ACC112 (cell line): Measurements from ENCODE around the gene MIB1.
"Not testable (repeated sequence)": the region's sequence is repeated elsewhere in the genome, so short reads cannot be mapped to it uniquely, and the experiment has no call there.

Experiments used
- H2AFZ ChIP-seq: fragments of 200-600 bp; sonication (generic); one replicate; pipeline ENCODE4 v1.6.0; 2017; ENCODE audit warnings: antibody characterized with exemption, low read length; ENCODE audit not compliant: unreplicated experiment
- H3K27ac ChIP-seq: fragments of 200-600 bp; sonication (generic); 2 replicates; pipeline ENCODE4 v1.5.1; 2014; ENCODE audit warnings: low read depth, mild to moderate bottlenecking, antibody characterized with exemption, low read length, moderate library complexity
- H3K27me3 ChIP-seq: fragments of 200-600 bp; sonication (generic); 2 replicates; pipeline ENCODE4 v1.6.1; 2014; ENCODE audit warnings: mild to moderate bottlenecking, antibody characterized with exemption, low read length, moderate library complexity, mixed read lengths; ENCODE audit not compliant: insufficient read depth
- H3K36me3 ChIP-seq: fragments of 200-600 bp; sonication (generic); 2 replicates; pipeline ENCODE4 v1.6.1; 2016; ENCODE audit warnings: mild to moderate bottlenecking, antibody characterized with exemption, low read length, moderate library complexity, mixed read lengths; ENCODE audit not compliant: insufficient read depth
- H3K4me1 ChIP-seq: fragments of 200-600 bp; sonication (generic); one replicate; pipeline ENCODE4 v1.6.1; 2016; ENCODE audit warnings: low read length, mixed read lengths; ENCODE audit not compliant: insufficient read depth, unreplicated experiment, control insufficient read depth
- H3K4me3 ChIP-seq: fragments of 200-600 bp; sonication (generic); 2 replicates; pipeline ENCODE4 v1.5.1; 2014; ENCODE audit warnings: mild to moderate bottlenecking, low read depth, low read length
- H3K79me2 ChIP-seq: fragments of 200-600 bp; sonication (generic); one replicate; pipeline ENCODE4 v1.6.0; 2016; ENCODE audit warnings: low read length; ENCODE audit not compliant: control insufficient read depth, unreplicated experiment, insufficient read depth

MIB1 gene

GRCh38 chr18:21722687-21723086 is 17.9 kb upstream of the MIB1 start:
- no peaks in the 10 kb centered on the region for H3K27me3 ChIP-seq
- no peak overlapping the region for H3K27ac ChIP-seq
- no peaks in the 10 kb centered on the region for H3K79me2 ChIP-seq
- H3K4me3 ChIP-seq, result no peak overlapping the region
- no peaks in the 10 kb centered on the region for H3K36me3 ChIP-seq
- H2AFZ ChIP-seq, result no peak overlapping the region
- H3K4me1 ChIP-seq, result no peaks in the 10 kb centered on the region

- Histone ChIP-seq H3K27ac (no peak overlapping the region), H3K4me1 (no peaks in the 10 kb centered on the region), H3K36me3 (no peaks in the 10 kb centered on the region), H2AFZ (no peak overlapping the region), H3K4me3 (no peak overlapping the region), H3K79me2 (no peaks in the 10 kb centered on the region), H3K27me3 (no peaks in the 10 kb centered on the region)
Observed at GRCh38 chr18:21725201-21725600, 15.4 kb upstream of the MIB1 start.

- H3K4me1 ChIP-seq, result no peaks in the 10 kb centered on the region
- no peak overlapping the region for H2AFZ ChIP-seq
- no peaks in the 10 kb centered on the region for H3K36me3 ChIP-seq
- no peaks in the 10 kb centered on the region for H3K79me2 ChIP-seq
- no peak overlapping the region for H3K27ac ChIP-seq
- H3K27me3 ChIP-seq, result no peaks in the 10 kb centered on the region
- H3K4me3 ChIP-seq, result no peak overlapping the region
Observed at GRCh38 chr18:21727702-21728101, 12.9 kb upstream of the MIB1 start.

- Histone ChIP-seq H3K4me3 (no peak overlapping the region), H3K27ac (no peak overlapping the region), H3K36me3 (no peaks in the 10 kb centered on the region), H2AFZ (no peak overlapping the region), H3K4me1 (no peaks in the 10 kb centered on the region), H3K79me2 (no peaks in the 10 kb centered on the region), H3K27me3 (no peaks in the 10 kb centered on the region)
Observed at GRCh38 chr18:21733011-21733410, 7.6 kb upstream of the MIB1 start.

GRCh38 chr18:21735452-21736015 is 5.1 kb upstream of the MIB1 start:
- Histone ChIP-seq H3K27me3 (no peaks in the 10 kb centered on the region), H3K4me1 (peaks cover 4% of the 10 kb centered on the region), H3K79me2 (no peaks in the 10 kb centered on the region), H2AFZ (no peak overlapping the region), H3K4me3 (no peak overlapping the region), H3K36me3 (no peaks in the 10 kb centered on the region), H3K27ac (no peak overlapping the region)

GRCh38 chr18:21736926-21737325 is 3.7 kb upstream of the MIB1 start:
- not testable (repeated sequence) for H3K79me2 ChIP-seq, H3K4me1 ChIP-seq, H2AFZ ChIP-seq, H3K27me3 ChIP-seq, H3K36me3 ChIP-seq, H3K27ac ChIP-seq, H3K4me3 ChIP-seq

GRCh38 chr18:21739604-21740537 is 721 bp upstream of the MIB1 start:
- H3K4me1 ChIP-seq, result peaks cover 13% of the 10 kb centered on the region
- H3K79me2 ChIP-seq, result peaks cover 31% of the 10 kb centered on the region
- peak overlapping the region; percentile 64 for H2AFZ ChIP-seq
- H3K27me3 ChIP-seq, result no peaks in the 10 kb centered on the region
- H3K27ac ChIP-seq, result peak overlapping the region; percentile 94; the same call in 1 of the 2 replicates
- H3K4me3 ChIP-seq, result peak overlapping the region; percentile 99
- no peaks in the 10 kb centered on the region for H3K36me3 ChIP-seq

- Histone ChIP-seq H3K79me2 (peaks cover 44% of the 10 kb centered on the region), H3K4me1 (peaks cover 13% of the 10 kb centered on the region), H3K27ac (peak overlapping the region; percentile 94), H2AFZ (peak overlapping the region; percentile 99), H3K4me3 (peak overlapping the region; percentile 99), H3K36me3 (no peaks in the 10 kb centered on the region), H3K27me3 (no peaks in the 10 kb centered on the region)
Observed at GRCh38 chr18:21741312-21741561, 645 bp downstream of the MIB1 start.

GRCh38 chr18:21741562-21742314 is 1.1 kb downstream of the MIB1 start:
- Histone ChIP-seq H3K27ac (no peak overlapping the region), H3K27me3 (no peaks in the 10 kb centered on the region), H2AFZ (peak overlapping the region; percentile 99), H3K4me3 (peak overlapping the region; percentile 99), H3K36me3 (no peaks in the 10 kb centered on the region), H3K79me2 (peaks cover 49% of the 10 kb centered on the region), H3K4me1 (peaks cover 13% of the 10 kb centered on the region)

GRCh38 chr18:21742315-21742687 is 1.7 kb downstream of the MIB1 start:
- Histone ChIP-seq H3K4me1 (peaks cover 18% of the 10 kb centered on the region), H2AFZ (no peak overlapping the region), H3K27ac (no peak overlapping the region)

More at GRCh38 chr18:21742315-21742687, 1.7 kb downstream of the MIB1 start:
- no peaks in the 10 kb centered on the region for H3K27me3 ChIP-seq
- peak overlapping the region; percentile 99 for H3K4me3 ChIP-seq
- peaks cover 54% of the 10 kb centered on the region for H3K79me2 ChIP-seq
- H3K36me3 ChIP-seq, result no peaks in the 10 kb centered on the region
